ENCODE measurements around the gene FTH1. TPM values are rescaled to one million over a fixed set of nuclear protein-coding genes. Genes with fewer than 3 reads are reported as not detected.

The FTH1 gene
- total and polyA plus RNA-seq, 2 of the 13 experiments (the other 11 are each of a cell fraction or from before 2014, with no cell fraction given) = 607 to 760 TPM

- TF ChIP-seq ZNF770 (CRISPR knock-in tag; IDR thresholded peaks at IDR 0.05) (peak; percentile 62), ATF3 (CRISPR knock-in tag; IDR thresholded peaks at IDR 0.05) (peak; percentile 74; the same call in 1 of the 2 replicates)
Measured at GRCh38 chr11:61978703-61979661, 11.5 kb upstream of the FTH1 start (continued).

GRCh38 chr11:61976813-61977475 is 9.5 kb upstream of the FTH1 start:
- no TSS peak for BruUV-seq (replicated peaks)
- Histone ChIP-seq H2AFZ (ENCODE audit: low read length) (no peak overlapping the region), H3K79me2 (ENCODE audit: insufficient read depth, low read length) (no peaks in the 10 kb centered on the region), H3K9me3 (ENCODE audit: low read length) (no peaks in the 10 kb centered on the region), H3K27ac (ENCODE audit: extremely low read length, insufficient read depth, low read length) (no peak overlapping the region), H3K36me3 (replicated peaks in 1 of 2; ENCODE audit: control insufficient read depth in 1 of 2, insufficient read depth in 2 of 2, low read length in 2 of 2) (no peaks in the 10 kb centered on the region), H4K20me1 (ENCODE audit: insufficient read depth, low read length) (no peaks in the 10 kb centered on the region), H3K27me3 (ENCODE audit: control insufficient read depth in 1 of 2, insufficient read depth in 2 of 2, low read length in 2 of 2) (no peaks in the 10 kb centered on the region; a peak in 1 of 5 replicates), H3K4me3 (replicated peaks in 1 of 3; ENCODE audit: insufficient read depth in 1 of 3, low read depth in 2 of 3, low read length in 3 of 3) (no peak overlapping the region), H3K4me2 (ENCODE audit: low read depth, low read length) (no peak overlapping the region), H3K4me1 (ENCODE audit: insufficient read depth, low read length) (peaks cover 98% of the 10 kb centered on the region), H3K9ac (ENCODE audit: insufficient read depth, low read depth, low read length) (no peak overlapping the region)
- DNase-seq (ENCODE audit: low spot score) (no peak), ATAC-seq (no peak), FAIRE-seq (no peak)
- ChIA-PET CTCF (ENCODE audit: low intra/inter-chr PET ratio, low total read pairs) (no interaction called here), POLR2A (interaction anchor here (1.2 to 14.8 kb wide), 3 partner anchors 12 to 34 kb away, joined by 3 to 518 read pairs (median 170); partner anchors contain the start of gene FTH1)
- in situ Hi-C loops (cut with HindIII; ENCODE audit: extremely low pct_ligation_motif_present, low pct_unique_long_range_greater_than_20kb) (no loop called here), intact Hi-C loops (cut with micrococcal nuclease; ENCODE audit: unreplicated experiment) (no loop called here)
- WGBS (ENCODE audit: low lambda C conversion rate) = 82% methylated on average over 5 of the region's 7 CpGs
- TF ChIP-seq ZFP36L1 (CRISPR knock-in tag; IDR thresholded peaks at IDR 0.05) = no peak
- no peak for TF ChIP-seq ETV6 (CRISPR knock-in tag; conservative IDR thresholded peaks at IDR 0.05)
- no peak for TF ChIP-seq POGK (CRISPR knock-in tag; conservative IDR thresholded peaks at IDR 0.05)
- TF ChIP-seq FOXA1 (IDR thresholded peaks at IDR 0.05) = no peak
- TF ChIP-seq FOXA1 (CRISPR knock-in tag; IDR thresholded peaks at IDR 0.05) = no peak
- no peak for TF ChIP-seq ZNF124 (CRISPR knock-in tag; IDR thresholded peaks at IDR 0.05)
- TF ChIP-seq NR2F2 (IDR thresholded peaks at IDR 0.05; ENCODE audit: borderline replicate concordance, low read depth) = no peak
- no peak for TF ChIP-seq E2F1 (CRISPR knock-in tag; IDR thresholded peaks at IDR 0.05)
- TF ChIP-seq ZNF773 (CRISPR knock-in tag; IDR thresholded peaks at IDR 0.05; ENCODE audit: borderline replicate concordance) = no peak
- TF ChIP-seq MAFK (conservative IDR thresholded peaks at IDR 0.05 in 1 of 2, IDR thresholded peaks at IDR 0.05 in 1 of 2; ENCODE audit: low read length in 2 of 2) = no peak
- no peak for TF ChIP-seq THAP7 (CRISPR knock-in tag; IDR thresholded peaks at IDR 0.05)

Measured in HepG2 (cell line).